AG20443 (cell line): ENCODE measurements around the gene TMEM179B.
"Not testable (repeated sequence)": the region's sequence is repeated elsewhere in the genome, so short reads cannot be mapped to it uniquely, and the experiment has no call there.

Source experiments
- DNase-seq: peaks from one replicate; pipeline ENCODE4 v3.0.0; 2012; ENCODE audit warnings: low spot score, mixed read lengths

The TMEM179B gene

GRCh38 chr11:62789576-62789975, 2.4 kb downstream of the TMEM179B start:
- no peak for DNase-seq

- DNase-seq: peak; percentile 95
Observed at GRCh38 chr11:62791501-62792201, 4.4 kb downstream of the TMEM179B start, which contains the start of gene TMEM223. Gene TMEM223 (minus strand): TSS chr11:62792006. CDS start chr11:62791994, 12 bp downstream.

GRCh38 chr11:62792202-62792575, 5.0 kb downstream of the TMEM179B start:
- DNase-seq: no peak

- no peak for DNase-seq
Observed at GRCh38 chr11:62794201-62794775, 7.1 kb downstream of the TMEM179B start.

- no peak for DNase-seq
Observed at GRCh38 chr11:62796281-62796680, 9.1 kb downstream of the TMEM179B start.

GRCh38 chr11:62799486-62799885, 12.3 kb downstream of the TMEM179B start:
- DNase-seq: no peak

GRCh38 chr11:62801071-62801470, 13.9 kb downstream of the TMEM179B start:
- DNase-seq: no peak

- DNase-seq: peak; percentile 54
Observed at GRCh38 chr11:62804310-62805075, 17.3 kb downstream of the TMEM179B start.

- peak; percentile 100 for DNase-seq
Observed at GRCh38 chr11:62805076-62805892, 18.1 kb downstream of the TMEM179B start, which contains the start of gene NXF1. Gene NXF1 (minus strand): TSS chr11:62805440. CDS start chr11:62805356, 84 bp downstream.

- DNase-seq: no peak
Observed at GRCh38 chr11:62805961-62806441, 18.8 kb downstream of the TMEM179B start.

GRCh38 chr11:62806611-62807121, 19.5 kb downstream of the TMEM179B start:
- DNase-seq: peak; percentile 46

GRCh38 chr11:62810748-62811147, 23.5 kb downstream of the TMEM179B start:
- DNase-seq: no peak

GRCh38 chr11:62811659-62812058, 24.5 kb downstream of the TMEM179B start:
- no peak for DNase-seq

- DNase-seq: no peak
Observed at GRCh38 chr11:62816557-62816956, 29.4 kb downstream of the TMEM179B start.

- DNase-seq: no peak
Observed at GRCh38 chr11:62817129-62817528, 29.9 kb downstream of the TMEM179B start.

GRCh38 chr11:62823677-62824076, 36.5 kb downstream of the TMEM179B start:
- no peak for DNase-seq

- not testable (repeated sequence) for DNase-seq
Observed at GRCh38 chr11:62828130-62828529, 40.9 kb downstream of the TMEM179B start.

- DNase-seq: no peak
Observed at GRCh38 chr11:62830904-62831519, 43.8 kb downstream of the TMEM179B start.

GRCh38 chr11:62831520-62832335, 44.5 kb downstream of the TMEM179B start, which contains the start of gene STX5:
Gene STX5 (minus strand): TSS chr11:62832051. CDS start chr11:62831243, 808 bp downstream.
- peak; percentile 97 for DNase-seq
